ENCODE measurements around the gene MCM3AP.
A peak's percentile ranks its signal among the peaks of the same experiment; 100 is the strongest.

MCM3AP gene

GRCh38 chr21:46214478-46215340, 70.7 kb downstream of the MCM3AP start:
- WGBS, 2 donors (ENCODE audit: extremely low coverage in 2 of 2, insufficient read length in 2 of 2, insufficient replicate concordance in 1 of 2) = no CpG with 5 or more reads among the region's 27 CpGs
- H3K4me1 ChIP-seq (ENCODE audit: control insufficient read depth in 2 of 2, insufficient read depth in 1 of 2, low read depth in 1 of 2, low read length in 2 of 2) = peaks cover 0 to 2% of the 10 kb centered on the region in 2 donors
- peak overlapping the region; percentile 38 for H3K18ac ChIP-seq (ENCODE audit: low read length)
- H2AFZ ChIP-seq (ENCODE audit: low read length) = no peak overlapping the region
- H3K4me3 ChIP-seq (ENCODE audit: low read length in 2 of 2) = no peak overlapping the region
- H2BK5ac ChIP-seq (ENCODE audit: low read length) = peak overlapping the region; percentile 24
- no peak overlapping the region for H3K4me2 ChIP-seq (ENCODE audit: insufficient read depth, low read length, poor library complexity, severe bottlenecking)
- H2BK15ac ChIP-seq (ENCODE audit: low read length) = no peak overlapping the region
- peaks cover 0 to 1% of the 10 kb centered on the region in 2 donors for H3K9me3 ChIP-seq (replicated peaks in 1 of 2; ENCODE audit: control insufficient read depth in 2 of 2, insufficient read depth in 1 of 2, low read depth in 1 of 2, low read length in 2 of 2)
- no peak overlapping the region for H4K8ac ChIP-seq (ENCODE audit: low read depth, low read length)
- H4K91ac ChIP-seq (ENCODE audit: low read depth, low read length, poor library complexity) = no peak overlapping the region
- peaks cover 31% of the 10 kb centered on the region for H3K79me1 ChIP-seq (ENCODE audit: low read depth, low read length)
- peaks cover 59 to 91% of the 10 kb centered on the region in 2 donors for H3K36me3 ChIP-seq (replicated peaks in 1 of 2; ENCODE audit: control insufficient read depth in 2 of 2, insufficient read depth in 2 of 2, low read length in 2 of 2)
- H3K14ac ChIP-seq (ENCODE audit: low read length) = peak overlapping the region; percentile 21
- DNase-seq (ENCODE audit: low spot score) = no peak
- H3K27me3 ChIP-seq (ENCODE audit: control insufficient read depth in 3 of 3, insufficient read depth in 3 of 3, low read depth in 1 of 3, low read length in 3 of 3) = no peaks in the 10 kb centered on the region
- no peak overlapping the region for H3K23ac ChIP-seq (ENCODE audit: low read depth, low read length, poor library complexity)
- no peak overlapping the region for H2BK120ac ChIP-seq (ENCODE audit: low read depth, low read length)
- no peak overlapping the region for H3K4ac ChIP-seq (ENCODE audit: low read length)
- H3K27ac ChIP-seq (replicated peaks; ENCODE audit: low read length) = no peak overlapping the region
- H2BK12ac ChIP-seq (ENCODE audit: low read length) = no peak overlapping the region
- H2AK5ac ChIP-seq (ENCODE audit: low read depth, low read length) = no peak overlapping the region
- peak overlapping the region; percentile 44 for H3K9ac ChIP-seq (ENCODE audit: low read depth, low read length, poor library complexity)

GRCh38 chr21:46213620-46214286, 71.7 kb downstream of the MCM3AP start:
- no peak overlapping the region for H2AFZ ChIP-seq (ENCODE audit: low read length)
- no peak overlapping the region for H3K14ac ChIP-seq (ENCODE audit: low read length)
- H2BK120ac ChIP-seq (ENCODE audit: low read depth, low read length) = no peak overlapping the region
- H3K4me3 ChIP-seq (ENCODE audit: low read length in 2 of 2) = no peak overlapping the region
- H3K79me1 ChIP-seq (ENCODE audit: low read depth, low read length) = peaks cover 25% of the 10 kb centered on the region
- no peak overlapping the region for H3K18ac ChIP-seq (ENCODE audit: low read length)
- H2AK5ac ChIP-seq (ENCODE audit: low read depth, low read length) = no peak overlapping the region
- H3K36me3 ChIP-seq (replicated peaks in 1 of 2; ENCODE audit: control insufficient read depth in 2 of 2, insufficient read depth in 2 of 2, low read length in 2 of 2) = peaks cover 57 to 91% of the 10 kb centered on the region in 2 donors
- no peak overlapping the region for H2BK15ac ChIP-seq (ENCODE audit: low read length)
- H3K27me3 ChIP-seq (ENCODE audit: control insufficient read depth in 3 of 3, insufficient read depth in 3 of 3, low read depth in 1 of 3, low read length in 3 of 3) = no peaks in the 10 kb centered on the region
- H4K91ac ChIP-seq (ENCODE audit: low read depth, low read length, poor library complexity) = no peak overlapping the region
- no peak overlapping the region for H3K9ac ChIP-seq (ENCODE audit: low read depth, low read length, poor library complexity)
- peaks cover 0 to 2% of the 10 kb centered on the region in 2 donors for H3K4me1 ChIP-seq (ENCODE audit: control insufficient read depth in 2 of 2, insufficient read depth in 1 of 2, low read depth in 1 of 2, low read length in 2 of 2)
- WGBS, 2 donors (ENCODE audit: extremely low coverage in 2 of 2, insufficient read length in 2 of 2, insufficient replicate concordance in 1 of 2) = no CpG with 5 or more reads among the region's 15 CpGs
- H4K8ac ChIP-seq (ENCODE audit: low read depth, low read length) = no peak overlapping the region
- no peak for DNase-seq (ENCODE audit: low spot score)
- no peak overlapping the region for H3K4me2 ChIP-seq (ENCODE audit: insufficient read depth, low read length, poor library complexity, severe bottlenecking)
- no peak overlapping the region for H3K4ac ChIP-seq (ENCODE audit: low read length)
- no peak overlapping the region for H2BK12ac ChIP-seq (ENCODE audit: low read length)
- H3K9me3 ChIP-seq (replicated peaks in 1 of 2; ENCODE audit: control insufficient read depth in 2 of 2, insufficient read depth in 1 of 2, low read depth in 1 of 2, low read length in 2 of 2) = no peaks in the 10 kb centered on the region
- H2BK5ac ChIP-seq (ENCODE audit: low read length) = no peak overlapping the region
- H3K23ac ChIP-seq (ENCODE audit: low read depth, low read length, poor library complexity) = no peak overlapping the region
- H3K27ac ChIP-seq (replicated peaks; ENCODE audit: low read length) = no peak overlapping the region

- no peak for DNase-seq (ENCODE audit: low spot score)
- Histone ChIP-seq H3K18ac (ENCODE audit: low read length) (no peak overlapping the region), H3K79me1 (ENCODE audit: low read depth, low read length) (peaks cover 26% of the 10 kb centered on the region), H2AK5ac (ENCODE audit: low read depth, low read length) (no peak overlapping the region), H3K4me1 (ENCODE audit: control insufficient read depth in 2 of 2, insufficient read depth in 1 of 2, low read depth in 1 of 2, low read length in 2 of 2) (peaks cover 0 to 2% of the 10 kb centered on the region in 2 donors), H3K36me3 (replicated peaks in 1 of 2; ENCODE audit: control insufficient read depth in 2 of 2, insufficient read depth in 2 of 2, low read length in 2 of 2) (peaks cover 65 to 92% of the 10 kb centered on the region in 2 donors), H3K27ac (replicated peaks; ENCODE audit: low read length) (no peak overlapping the region), H3K4ac (ENCODE audit: low read length) (no peak overlapping the region), H2BK15ac (ENCODE audit: low read length) (no peak overlapping the region), H3K9me3 (replicated peaks in 1 of 2; ENCODE audit: control insufficient read depth in 2 of 2, insufficient read depth in 1 of 2, low read depth in 1 of 2, low read length in 2 of 2) (no peaks in the 10 kb centered on the region), H3K9ac (ENCODE audit: low read depth, low read length, poor library complexity) (peak overlapping the region; percentile 50), H2BK5ac (ENCODE audit: low read length) (no peak overlapping the region), H4K8ac (ENCODE audit: low read depth, low read length) (no peak overlapping the region), H3K4me2 (ENCODE audit: insufficient read depth, low read length, poor library complexity, severe bottlenecking) (no peak overlapping the region), H2AFZ (ENCODE audit: low read length) (no peak overlapping the region), H3K27me3 (ENCODE audit: control insufficient read depth in 3 of 3, insufficient read depth in 3 of 3, low read depth in 1 of 3, low read length in 3 of 3) (no peaks in the 10 kb centered on the region), H2BK120ac (ENCODE audit: low read depth, low read length) (no peak overlapping the region), H2BK12ac (ENCODE audit: low read length) (no peak overlapping the region), H4K91ac (ENCODE audit: low read depth, low read length, poor library complexity) (no peak overlapping the region), H3K23ac (ENCODE audit: low read depth, low read length, poor library complexity) (no peak overlapping the region), H3K14ac (ENCODE audit: low read length) (no peak overlapping the region), H3K4me3 (ENCODE audit: low read length in 2 of 2) (no peak overlapping the region)
- WGBS, 2 donors (ENCODE audit: extremely low coverage in 2 of 2, insufficient read length in 2 of 2, insufficient replicate concordance in 1 of 2) = no CpG with 5 or more reads among the region's 18 CpGs
These were observed 72.5 kb downstream of the MCM3AP start for GRCh38 chr21:46212721-46213484.
